H9 (cell line): ENCODE results near the gene KIAA1614. TPM values are rescaled to one million over a fixed set of nuclear protein-coding genes. Genes with fewer than 3 reads are reported as not detected.

Experiments used
- DNase-seq: peaks from one replicate; pipeline ENCODE4 v3.0.0-alpha.2; 2017
- H2AFZ ChIP-seq: one replicate; pipeline ENCODE4 v1.6.1; 2013; ENCODE audit warnings: mild to moderate bottlenecking, low read length, control low read depth, moderate library complexity
- H2AK5ac ChIP-seq: 2 replicates; pipeline ENCODE4 v1.6.1; 2013; ENCODE audit warnings: low read length, control low read depth, mixed read lengths; ENCODE audit not compliant: insufficient read length
- H2BK120ac ChIP-seq: one replicate; pipeline ENCODE4 v1.6.1; 2013; ENCODE audit warnings: low read depth, mild to moderate bottlenecking, low read length, control low read depth, inconsistent platforms; ENCODE audit not compliant: poor library complexity, severe bottlenecking
- H2BK12ac ChIP-seq: 2 replicates; pipeline ENCODE4 v1.6.1; 2013; ENCODE audit warnings: low read length, control low read depth, mixed read lengths, low read depth; ENCODE audit not compliant: insufficient read length
- H2BK15ac ChIP-seq: 2 replicates; pipeline ENCODE4 v1.6.1; 2013; ENCODE audit warnings: low read depth, low read length, control low read depth
- H2BK20ac ChIP-seq: one replicate; pipeline ENCODE4 v1.6.1; 2013; ENCODE audit warnings: low read depth, mild to moderate bottlenecking, low read length, control low read depth, inconsistent platforms; ENCODE audit not compliant: poor library complexity, severe bottlenecking
- H2BK5ac ChIP-seq: 2 replicates; pipeline ENCODE4 v1.6.1; 2013; ENCODE audit warnings: low read length, control low read depth, mixed read lengths; ENCODE audit not compliant: insufficient read length
- H3K14ac ChIP-seq: 2 replicates; pipeline ENCODE4 v1.6.1; 2013; ENCODE audit warnings: low read length, control low read depth; ENCODE audit not compliant: insufficient read depth
- H3K18ac ChIP-seq: 2 replicates; pipeline ENCODE4 v1.6.1; 2013; ENCODE audit warnings: low read depth, mild to moderate bottlenecking, mixed read lengths, low read length, control low read depth; ENCODE audit not compliant: insufficient read length
- H3K23ac ChIP-seq: 2 replicates; pipeline ENCODE4 v1.6.1; 2013; ENCODE audit warnings: low read length, control low read depth, mixed read lengths, low read depth; ENCODE audit not compliant: insufficient read length
- H3K23me2 ChIP-seq: 2 replicates; pipeline ENCODE4 v1.6.1; 2013; ENCODE audit warnings: low read depth, mild to moderate bottlenecking, mixed read lengths, low read length, control low read depth; ENCODE audit not compliant: insufficient read length, poor library complexity, severe bottlenecking
- H3K27ac ChIP-seq: 2 replicates; pipeline ENCODE4 v1.5.1; 2013; ENCODE audit warnings: low read length, control low read depth, mixed read lengths, low read depth; ENCODE audit not compliant: insufficient read length
- H3K27me3 ChIP-seq: 2 replicates; pipeline ENCODE4 v1.6.1; 2013; ENCODE audit warnings: low read length, control low read depth, inconsistent platforms; ENCODE audit not compliant: insufficient read depth
- H3K4ac ChIP-seq: 2 replicates; pipeline ENCODE4 v1.6.1; 2013; ENCODE audit warnings: low read depth, mild to moderate bottlenecking, control low read depth, inconsistent platforms, low read length, moderate library complexity
- H3K4me1 ChIP-seq: 2 replicates; pipeline ENCODE4 v1.6.1; 2013; ENCODE audit warnings: low read length, control low read depth, inconsistent platforms; ENCODE audit not compliant: insufficient read depth
- H3K4me2 ChIP-seq: 2 replicates; pipeline ENCODE4 v1.6.1; 2013; ENCODE audit warnings: low read length, control low read depth, mixed read lengths; ENCODE audit not compliant: insufficient read length, insufficient read depth
- H3K56ac ChIP-seq: 2 replicates; pipeline ENCODE4 v1.6.1; 2013; ENCODE audit warnings: low read depth, mild to moderate bottlenecking, mixed read lengths, low read length, control low read depth; ENCODE audit not compliant: insufficient read length
- H3K79me1 ChIP-seq: 2 replicates; pipeline ENCODE4 v1.6.1; 2013; ENCODE audit warnings: low read depth, mild to moderate bottlenecking, moderate library complexity, low read length, control low read depth, inconsistent platforms; ENCODE audit not compliant: insufficient read depth, poor library complexity, severe bottlenecking
- H3K79me2 ChIP-seq: 2 replicates; pipeline ENCODE4 v1.6.1; 2013; ENCODE audit warnings: low read length, control low read depth, inconsistent platforms; ENCODE audit not compliant: insufficient read depth
- H3K9ac ChIP-seq: 2 replicates; pipeline ENCODE4 v1.6.1; 2013; ENCODE audit warnings: low read length, control low read depth, mixed read lengths; ENCODE audit not compliant: insufficient read length; ENCODE audit errors: extremely low read depth
- H3K9me3 ChIP-seq: one replicate; pipeline ENCODE4 v1.6.1; 2013; ENCODE audit warnings: low read depth, low read length, inconsistent platforms; ENCODE audit not compliant: control insufficient read depth
- H3T11ph ChIP-seq: one replicate; pipeline ENCODE4 v1.6.1; 2013; ENCODE audit warnings: mild to moderate bottlenecking, low read length, control low read depth, inconsistent platforms
- H4K20me1 ChIP-seq: one replicate; pipeline ENCODE4 v1.6.1; 2013; ENCODE audit not compliant: control insufficient read depth, insufficient read length, insufficient read depth
- H4K5ac ChIP-seq: 2 replicates; pipeline ENCODE4 v1.6.1; 2013; ENCODE audit warnings: low read depth, mild to moderate bottlenecking, mixed read lengths, low read length, control low read depth; ENCODE audit not compliant: insufficient read length
- H4K8ac ChIP-seq: replicated peaks from 2 replicates; pipeline ENCODE4 v1.6.1; 2013; ENCODE audit warnings: low read length, control low read depth, mixed read lengths, low read depth; ENCODE audit not compliant: insufficient read length
- H4K91ac ChIP-seq: 2 replicates; pipeline ENCODE4 v1.6.1; 2013; ENCODE audit warnings: low read depth, mild to moderate bottlenecking, moderate library complexity, mixed read lengths, low read length, control low read depth; ENCODE audit not compliant: insufficient read length
- H3K27ac Mint-ChIP-seq, 3 experiments: 2 replicates in 2 of 3; 3 replicates in 1 of 3; pipeline ENCODE4 v1.8.0; 2020 to 2021; ENCODE audit warnings: mixed read lengths in 3 of 3, mild to moderate bottlenecking in 1 of 3, moderate library complexity in 1 of 3
- H3K27me3 Mint-ChIP-seq: 2 replicates; pipeline ENCODE4 v1.8.0; 2021; ENCODE audit warnings: low read depth, mild to moderate bottlenecking, moderate library complexity, mixed read lengths
- H3K36me3 Mint-ChIP-seq, 3 experiments: 2 replicates in 2 of 3; 3 replicates in 1 of 3; pipeline ENCODE4 v1.8.0; 2020 to 2021; ENCODE audit warnings: low read depth in 3 of 3, mixed read lengths in 3 of 3; ENCODE audit not compliant: insufficient read depth in 1 of 3
- H3K4me1 Mint-ChIP-seq, 2 experiments: 2 replicates each; pipeline ENCODE4 v1.8.0; 2020; ENCODE audit warnings: mixed read lengths in 2 of 2
- H3K4me3 Mint-ChIP-seq, 2 experiments: 2 replicates in 1 of 2; 3 replicates in 1 of 2; pipeline ENCODE4 v1.8.0; 2020 to 2021; ENCODE audit warnings: mild to moderate bottlenecking in 2 of 2, mixed read lengths in 2 of 2, moderate library complexity in 1 of 2
- H3K9me3 Mint-ChIP-seq, 2 experiments: 2 replicates in 1 of 2; 3 replicates in 1 of 2; pipeline ENCODE4 v1.8.0; 2020; ENCODE audit warnings: mild to moderate bottlenecking in 2 of 2, mixed read lengths in 2 of 2, moderate library complexity in 1 of 2
- CTCF ChIP-seq: fragments of 200-600 bp; sonication (generic); conservative IDR thresholded peaks from 3 replicates; pipeline ENCODE4 v1.8.0; 2021; ENCODE audit warnings: antibody characterized with exemption, mild to moderate bottlenecking
- WGBS: extraction: QIAGEN DNeasy Blood & Tissue Kit; methylation state at CpG from one replicate; pipeline ENCODE4 v1.1.7; 2013; ENCODE audit warnings: missing lambda C conversion rate, low lambda C conversion rate, mixed read lengths; ENCODE audit not compliant: insufficient read length; ENCODE audit errors: extremely low coverage; 5-methylcytosine and 5-hydroxymethylcytosine counted together
- total RNA-seq: library from RNA; stranded (reverse); gene quantifications from 2 replicates; pipeline ENCODE4 v1.2.1, GENCODE V29; 2021

The KIAA1614 gene
- total RNA-seq, 1 experiment from 2014 or later = 1.3 TPM

- Histone ChIP-seq H3K27ac (no peak overlapping the region), H3K14ac (peak overlapping the region; percentile 45; the same call in 1 of the 2 replicates), H3K56ac (no peak overlapping the region), H2BK5ac (no peak overlapping the region), H2AFZ (no peak overlapping the region), H3K4ac (no peak overlapping the region), H2BK120ac (no peak overlapping the region), H3K4me1 (peaks cover 27% of the 10 kb centered on the region; the same call in 1 of the 2 replicates), H3K23me2 (peaks cover 6% of the 10 kb centered on the region), H3K79me2 (no peaks in the 10 kb centered on the region), H3K79me1 (no peaks in the 10 kb centered on the region), H2BK15ac (no peak overlapping the region), H4K5ac (no peak overlapping the region), H4K8ac (no peak overlapping the region), H3K9ac (no peak overlapping the region), H3K23ac (no peak overlapping the region), H3T11ph (no peak overlapping the region), H2BK20ac (no peak overlapping the region), H3K4me2 (no peak overlapping the region), H3K18ac (no peak overlapping the region), H4K20me1 (no peaks in the 10 kb centered on the region), H3K9me3 (no peaks in the 10 kb centered on the region), H4K91ac (no peak overlapping the region), H2AK5ac (peak overlapping the region; percentile 13), H3K27me3 (no peaks in the 10 kb centered on the region), H2BK12ac (peak overlapping the region; percentile 48)
- no peak for DNase-seq
- Mint-ChIP-seq H3K4me1 (peaks cover 58 to 66% of the 10 kb centered on the region in 2 experiments), H3K9me3 (no peaks in the 10 kb centered on the region), H3K4me3 (no peak overlapping the region), H3K27ac (peak overlapping the region in 2 of 3 experiments; percentile 23 to 81; a peak in 2 of 7 replicates), H3K27me3 (peaks cover 2% of the 10 kb centered on the region; the same call in 1 of the 2 replicates), H3K36me3 (peaks cover 0 to 5% (median 0%) of the 10 kb centered on the region in 3 experiments; a peak in 2 of 7 replicates)
- TF ChIP-seq CTCF = no peak
- WGBS = no CpG with 5 or more reads among the region's 6 CpGs
Observed at GRCh38 chr1:180921386-180921785, 8.7 kb downstream of the KIAA1614 start.
